Astrocyte (in vitro differentiated cells and primary cell): ENCODE measurements around the gene STYXL2.

Experiments
- CTCF ChIP-seq: IDR thresholded peaks from 2 replicates; pipeline ENCODE4 v1.5.1; 2011; ENCODE audit warnings: low read depth, mild to moderate bottlenecking, inconsistent platforms, low read length, moderate library complexity; ENCODE audit not compliant: insufficient read depth
- EZH2 ChIP-seq: IDR thresholded peaks from 2 replicates; pipeline ENCODE4 v1.6.1; 2012; ENCODE audit warnings: mild to moderate bottlenecking, low read length, inconsistent platforms; ENCODE audit not compliant: insufficient read depth

DNA sequence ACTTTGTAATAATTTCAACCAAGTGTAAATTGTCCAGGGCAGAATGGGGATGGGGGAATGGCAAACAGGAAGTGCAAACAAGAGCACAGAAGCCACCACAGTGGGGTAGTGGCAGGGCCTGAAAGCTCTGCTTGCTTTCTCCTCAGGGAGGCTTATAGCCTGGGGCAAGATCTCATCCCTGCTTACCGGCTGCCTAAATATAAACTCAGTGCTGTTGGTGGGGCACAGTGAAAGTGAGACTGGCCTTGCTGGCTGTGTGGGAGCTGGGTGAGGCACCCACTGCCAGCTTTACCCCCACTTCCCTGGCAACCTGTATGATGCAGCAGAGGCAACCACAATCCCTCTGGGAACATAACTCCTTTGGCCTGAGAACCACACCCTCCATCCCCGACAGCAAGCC is 15.2 kb downstream of the STYXL2 start:
- TF ChIP-seq CTCF, result no peak
- TF ChIP-seq EZH2, result no peak
